Measurements from ENCODE around the gene BMAL1.

DNA sequence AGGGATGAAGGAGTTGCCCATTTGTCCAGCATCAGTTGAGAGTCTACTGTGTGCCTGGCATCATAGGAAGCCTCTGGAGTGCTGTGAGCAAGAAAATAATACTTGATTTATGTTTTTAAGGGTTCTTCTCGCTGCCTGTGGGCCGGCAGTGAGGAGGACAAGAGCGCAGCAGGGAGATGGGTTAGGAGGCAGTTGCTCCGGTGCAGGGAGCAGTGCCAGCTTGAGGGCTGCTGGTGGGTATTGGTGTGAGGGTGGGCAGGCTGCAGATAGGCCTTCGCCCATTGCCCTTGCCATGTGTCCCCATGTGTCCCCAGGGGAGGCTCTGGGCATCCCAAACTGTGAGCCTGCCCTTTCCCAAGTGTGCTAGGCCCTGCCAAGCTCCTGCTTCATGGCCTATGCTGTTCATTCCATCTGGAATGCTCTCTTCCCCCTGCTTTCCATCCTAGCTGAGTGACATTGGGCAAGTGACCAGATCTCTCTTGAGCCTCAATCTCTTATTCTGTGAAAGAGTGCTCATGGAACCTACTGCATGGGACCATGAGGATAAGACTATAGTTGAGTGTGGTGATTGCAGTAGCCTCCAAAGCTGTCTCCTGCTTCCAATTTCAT lies 19.8 kb downstream of the BMAL1 start:
- TF ChIP-seq, protein P1, sequence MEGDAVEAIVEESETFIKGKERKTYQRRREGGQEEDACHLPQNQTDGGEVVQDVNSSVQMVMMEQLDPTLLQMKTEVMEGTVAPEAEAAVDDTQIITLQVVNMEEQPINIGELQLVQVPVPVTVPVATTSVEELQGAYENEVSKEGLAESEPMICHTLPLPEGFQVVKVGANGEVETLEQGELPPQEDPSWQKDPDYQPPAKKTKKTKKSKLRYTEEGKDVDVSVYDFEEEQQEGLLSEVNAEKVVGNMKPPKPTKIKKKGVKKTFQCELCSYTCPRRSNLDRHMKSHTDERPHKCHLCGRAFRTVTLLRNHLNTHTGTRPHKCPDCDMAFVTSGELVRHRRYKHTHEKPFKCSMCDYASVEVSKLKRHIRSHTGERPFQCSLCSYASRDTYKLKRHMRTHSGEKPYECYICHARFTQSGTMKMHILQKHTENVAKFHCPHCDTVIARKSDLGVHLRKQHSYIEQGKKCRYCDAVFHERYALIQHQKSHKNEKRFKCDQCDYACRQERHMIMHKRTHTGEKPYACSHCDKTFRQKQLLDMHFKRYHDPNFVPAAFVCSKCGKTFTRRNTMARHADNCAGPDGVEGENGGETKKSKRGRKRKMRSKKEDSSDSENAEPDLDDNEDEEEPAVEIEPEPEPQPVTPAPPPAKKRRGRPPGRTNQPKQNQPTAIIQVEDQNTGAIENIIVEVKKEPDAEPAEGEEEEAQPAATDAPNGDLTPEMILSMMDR (IDR thresholded peaks at IDR 0.05; ENCODE audit: low read depth, low read length, poor library complexity, severe bottlenecking), result no peak
- no peak for TF ChIP-seq EZH2phosphoT487 (IDR thresholded peaks at IDR 0.05; ENCODE audit: borderline replicate concordance, low read length)
